GM12873 (cell line): ENCODE measurements around the gene KRT2.

Experiments used
- CTCF ChIP-seq: IDR thresholded peaks from 2 replicates; pipeline ENCODE4 v1.5.1; 2012; ENCODE audit warnings: low read depth, mild to moderate bottlenecking, moderate library complexity, low read length, control low read depth; ENCODE audit not compliant: insufficient read depth; ENCODE audit errors: missing control alignments

The KRT2 gene

GRCh38 chr12:52641468-52641867 lies 10.5 kb downstream of the KRT2 start:
- no peak for TF ChIP-seq CTCF

- no peak for TF ChIP-seq CTCF
Measured at GRCh38 chr12:52637299-52637698, 14.7 kb downstream of the KRT2 start.

GRCh38 chr12:52636592-52637258 lies 15.3 kb downstream of the KRT2 start:
- no peak for TF ChIP-seq CTCF

GRCh38 chr12:52636189-52636588 lies 15.8 kb downstream of the KRT2 start:
- no peak for TF ChIP-seq CTCF

- no peak for TF ChIP-seq CTCF
Measured at GRCh38 chr12:52634266-52635056, 17.6 kb downstream of the KRT2 start.

GRCh38 chr12:52633383-52633782 lies 18.6 kb downstream of the KRT2 start:
- no peak for TF ChIP-seq CTCF

GRCh38 chr12:52632656-52633055 lies 19.4 kb downstream of the KRT2 start:
- TF ChIP-seq CTCF, result no peak
